ENCODE results near the gene RPS2. TPM values are rescaled to one million over a fixed set of nuclear protein-coding genes. Genes with fewer than 3 reads are reported as not detected.

RPS2 gene
- total RNA-seq, 1 experiment from 2014 or later, result 4,395 TPM

GRCh38 chr16:1974157-1975070, 9.8 kb upstream of the RPS2 start:
- Mint-ChIP-seq H3K36me3 (peaks cover 10% of the 10 kb centered on the region), H3K27ac (no peak overlapping the region), H3K4me1 (peaks cover 15% of the 10 kb centered on the region), H3K4me3 (peak overlapping the region; percentile 24), H3K27me3 (ENCODE audit: low read depth) (no peaks in the 10 kb centered on the region), H3K9me3 (no peaks in the 10 kb centered on the region)
- TF ChIP-seq, protein P1, sequence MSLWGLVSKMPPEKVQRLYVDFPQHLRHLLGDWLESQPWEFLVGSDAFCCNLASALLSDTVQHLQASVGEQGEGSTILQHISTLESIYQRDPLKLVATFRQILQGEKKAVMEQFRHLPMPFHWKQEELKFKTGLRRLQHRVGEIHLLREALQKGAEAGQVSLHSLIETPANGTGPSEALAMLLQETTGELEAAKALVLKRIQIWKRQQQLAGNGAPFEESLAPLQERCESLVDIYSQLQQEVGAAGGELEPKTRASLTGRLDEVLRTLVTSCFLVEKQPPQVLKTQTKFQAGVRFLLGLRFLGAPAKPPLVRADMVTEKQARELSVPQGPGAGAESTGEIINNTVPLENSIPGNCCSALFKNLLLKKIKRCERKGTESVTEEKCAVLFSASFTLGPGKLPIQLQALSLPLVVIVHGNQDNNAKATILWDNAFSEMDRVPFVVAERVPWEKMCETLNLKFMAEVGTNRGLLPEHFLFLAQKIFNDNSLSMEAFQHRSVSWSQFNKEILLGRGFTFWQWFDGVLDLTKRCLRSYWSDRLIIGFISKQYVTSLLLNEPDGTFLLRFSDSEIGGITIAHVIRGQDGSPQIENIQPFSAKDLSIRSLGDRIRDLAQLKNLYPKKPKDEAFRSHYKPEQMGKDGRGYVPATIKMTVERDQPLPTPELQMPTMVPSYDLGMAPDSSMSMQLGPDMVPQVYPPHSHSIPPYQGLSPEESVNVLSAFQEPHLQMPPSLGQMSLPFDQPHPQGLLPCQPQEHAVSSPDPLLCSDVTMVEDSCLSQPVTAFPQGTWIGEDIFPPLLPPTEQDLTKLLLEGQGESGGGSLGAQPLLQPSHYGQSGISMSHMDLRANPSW (CRISPR knock-in tag; conservative IDR thresholded peaks at IDR 0.05; ENCODE audit: low read depth), result no peak
- TF ChIP-seq TCF7 (CRISPR knock-in tag; IDR thresholded peaks at IDR 0.05; ENCODE audit: low read depth) (no peak), HMGXB4 (CRISPR knock-in tag; IDR thresholded peaks at IDR 0.05) (no peak), ATF1 (CRISPR knock-in tag; IDR thresholded peaks at IDR 0.05) (no peak), ZNF416 (CRISPR knock-in tag; IDR thresholded peaks at IDR 0.05) (no peak), HMGA2 (CRISPR knock-in tag; IDR thresholded peaks at IDR 0.05) (no peak), CREM (CRISPR knock-in tag; IDR thresholded peaks at IDR 0.05) (no peak), PRRX2 (CRISPR knock-in tag; IDR thresholded peaks at IDR 0.05) (no peak), ZMAT4 (CRISPR knock-in tag; IDR thresholded peaks at IDR 0.05) (no peak), NR3C1 (CRISPR knock-in tag; conservative IDR thresholded peaks at IDR 0.05; ENCODE audit: low read depth) (no peak), MXD4 (CRISPR knock-in tag; IDR thresholded peaks at IDR 0.05; ENCODE audit: borderline replicate concordance) (no peak), ZNF281 (CRISPR knock-in tag; IDR thresholded peaks at IDR 0.05) (no peak), SMAD4 (CRISPR knock-in tag; IDR thresholded peaks at IDR 0.05) (no peak)
- TF ChIP-seq, protein P2, sequence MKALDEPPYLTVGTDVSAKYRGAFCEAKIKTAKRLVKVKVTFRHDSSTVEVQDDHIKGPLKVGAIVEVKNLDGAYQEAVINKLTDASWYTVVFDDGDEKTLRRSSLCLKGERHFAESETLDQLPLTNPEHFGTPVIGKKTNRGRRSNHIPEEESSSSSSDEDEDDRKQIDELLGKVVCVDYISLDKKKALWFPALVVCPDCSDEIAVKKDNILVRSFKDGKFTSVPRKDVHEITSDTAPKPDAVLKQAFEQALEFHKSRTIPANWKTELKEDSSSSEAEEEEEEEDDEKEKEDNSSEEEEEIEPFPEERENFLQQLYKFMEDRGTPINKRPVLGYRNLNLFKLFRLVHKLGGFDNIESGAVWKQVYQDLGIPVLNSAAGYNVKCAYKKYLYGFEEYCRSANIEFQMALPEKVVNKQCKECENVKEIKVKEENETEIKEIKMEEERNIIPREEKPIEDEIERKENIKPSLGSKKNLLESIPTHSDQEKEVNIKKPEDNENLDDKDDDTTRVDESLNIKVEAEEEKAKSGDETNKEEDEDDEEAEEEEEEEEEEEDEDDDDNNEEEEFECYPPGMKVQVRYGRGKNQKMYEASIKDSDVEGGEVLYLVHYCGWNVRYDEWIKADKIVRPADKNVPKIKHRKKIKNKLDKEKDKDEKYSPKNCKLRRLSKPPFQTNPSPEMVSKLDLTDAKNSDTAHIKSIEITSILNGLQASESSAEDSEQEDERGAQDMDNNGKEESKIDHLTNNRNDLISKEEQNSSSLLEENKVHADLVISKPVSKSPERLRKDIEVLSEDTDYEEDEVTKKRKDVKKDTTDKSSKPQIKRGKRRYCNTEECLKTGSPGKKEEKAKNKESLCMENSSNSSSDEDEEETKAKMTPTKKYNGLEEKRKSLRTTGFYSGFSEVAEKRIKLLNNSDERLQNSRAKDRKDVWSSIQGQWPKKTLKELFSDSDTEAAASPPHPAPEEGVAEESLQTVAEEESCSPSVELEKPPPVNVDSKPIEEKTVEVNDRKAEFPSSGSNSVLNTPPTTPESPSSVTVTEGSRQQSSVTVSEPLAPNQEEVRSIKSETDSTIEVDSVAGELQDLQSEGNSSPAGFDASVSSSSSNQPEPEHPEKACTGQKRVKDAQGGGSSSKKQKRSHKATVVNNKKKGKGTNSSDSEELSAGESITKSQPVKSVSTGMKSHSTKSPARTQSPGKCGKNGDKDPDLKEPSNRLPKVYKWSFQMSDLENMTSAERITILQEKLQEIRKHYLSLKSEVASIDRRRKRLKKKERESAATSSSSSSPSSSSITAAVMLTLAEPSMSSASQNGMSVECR (CRISPR knock-in tag; IDR thresholded peaks at IDR 0.05; ENCODE audit: borderline replicate concordance), result no peak
- TF ChIP-seq, protein P3, sequence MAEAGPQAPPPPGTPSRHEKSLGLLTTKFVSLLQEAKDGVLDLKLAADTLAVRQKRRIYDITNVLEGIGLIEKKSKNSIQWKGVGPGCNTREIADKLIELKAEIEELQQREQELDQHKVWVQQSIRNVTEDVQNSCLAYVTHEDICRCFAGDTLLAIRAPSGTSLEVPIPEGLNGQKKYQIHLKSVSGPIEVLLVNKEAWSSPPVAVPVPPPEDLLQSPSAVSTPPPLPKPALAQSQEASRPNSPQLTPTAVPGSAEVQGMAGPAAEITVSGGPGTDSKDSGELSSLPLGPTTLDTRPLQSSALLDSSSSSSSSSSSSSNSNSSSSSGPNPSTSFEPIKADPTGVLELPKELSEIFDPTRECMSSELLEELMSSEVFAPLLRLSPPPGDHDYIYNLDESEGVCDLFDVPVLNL (CRISPR knock-in tag; IDR thresholded peaks at IDR 0.05; ENCODE audit: borderline replicate concordance, low read depth), result no peak
- TF ChIP-seq, protein P4, sequence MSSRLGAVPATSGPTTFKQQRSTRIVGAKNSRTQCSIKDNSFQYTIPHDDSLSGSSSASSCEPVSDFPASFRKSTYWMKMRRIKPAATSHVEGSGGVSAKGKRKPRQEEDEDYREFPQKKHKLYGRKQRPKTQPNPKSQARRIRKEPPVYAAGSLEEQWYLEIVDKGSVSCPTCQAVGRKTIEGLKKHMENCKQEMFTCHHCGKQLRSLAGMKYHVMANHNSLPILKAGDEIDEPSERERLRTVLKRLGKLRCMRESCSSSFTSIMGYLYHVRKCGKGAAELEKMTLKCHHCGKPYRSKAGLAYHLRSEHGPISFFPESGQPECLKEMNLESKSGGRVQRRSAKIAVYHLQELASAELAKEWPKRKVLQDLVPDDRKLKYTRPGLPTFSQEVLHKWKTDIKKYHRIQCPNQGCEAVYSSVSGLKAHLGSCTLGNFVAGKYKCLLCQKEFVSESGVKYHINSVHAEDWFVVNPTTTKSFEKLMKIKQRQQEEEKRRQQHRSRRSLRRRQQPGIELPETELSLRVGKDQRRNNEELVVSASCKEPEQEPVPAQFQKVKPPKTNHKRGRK (CRISPR knock-in tag; IDR thresholded peaks at IDR 0.05; ENCODE audit: borderline replicate concordance), result no peak
- ChIA-PET POLR2A (no interaction called here), CTCF (no interaction called here)
- ATAC-seq (no peak), DNase-seq (ENCODE audit: low spot score) (no peak)
